ENCODE results near the gene NBDY.
"Not testable (repeated sequence)": the region's sequence is repeated elsewhere in the genome, so short reads cannot be mapped to it uniquely, and the experiment has no call there.

The NBDY gene

DNA sequence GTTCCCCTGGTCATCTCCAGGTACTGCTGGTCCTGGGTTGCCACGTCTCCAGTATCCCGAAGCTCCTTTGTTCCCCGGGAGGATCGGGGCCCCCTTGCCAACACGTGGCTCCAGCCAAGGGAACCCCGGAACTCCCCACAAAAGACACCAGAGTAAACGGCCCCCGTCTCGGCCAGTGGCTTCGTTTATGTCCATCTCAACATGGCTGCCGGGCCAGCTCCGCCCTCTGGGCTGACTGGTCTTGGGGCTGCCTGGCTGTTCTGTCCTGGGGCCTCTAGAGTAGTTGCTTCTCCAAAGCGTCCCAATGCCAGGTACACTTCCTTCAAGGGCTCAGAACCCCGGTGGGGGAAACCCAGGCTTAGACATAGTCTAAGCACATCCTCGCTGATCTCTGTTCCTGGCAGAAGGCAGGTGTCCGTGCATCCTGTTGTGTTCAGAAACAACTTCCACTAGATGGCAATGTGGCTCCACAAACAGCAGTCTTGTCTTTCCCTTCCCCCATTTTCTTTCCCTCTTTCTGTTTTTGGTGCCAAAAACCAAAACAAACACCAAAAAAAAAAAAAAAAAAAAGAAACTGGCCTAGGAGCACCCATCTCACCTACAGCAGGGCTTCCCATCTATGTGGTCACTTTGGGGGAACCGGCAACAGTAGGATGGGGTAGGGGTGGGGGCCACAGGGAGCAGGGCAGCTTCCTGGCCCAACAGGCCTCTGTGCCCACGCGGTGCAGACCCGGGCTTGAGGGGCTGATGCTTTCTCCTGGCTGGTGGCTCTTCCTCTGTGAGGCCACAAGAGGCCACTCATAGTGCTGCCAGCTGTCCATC lies 35.3 kb downstream of the NBDY start:
- peak; percentile 91 for DNase-seq (ENCODE audit: low spot score)

DNA sequence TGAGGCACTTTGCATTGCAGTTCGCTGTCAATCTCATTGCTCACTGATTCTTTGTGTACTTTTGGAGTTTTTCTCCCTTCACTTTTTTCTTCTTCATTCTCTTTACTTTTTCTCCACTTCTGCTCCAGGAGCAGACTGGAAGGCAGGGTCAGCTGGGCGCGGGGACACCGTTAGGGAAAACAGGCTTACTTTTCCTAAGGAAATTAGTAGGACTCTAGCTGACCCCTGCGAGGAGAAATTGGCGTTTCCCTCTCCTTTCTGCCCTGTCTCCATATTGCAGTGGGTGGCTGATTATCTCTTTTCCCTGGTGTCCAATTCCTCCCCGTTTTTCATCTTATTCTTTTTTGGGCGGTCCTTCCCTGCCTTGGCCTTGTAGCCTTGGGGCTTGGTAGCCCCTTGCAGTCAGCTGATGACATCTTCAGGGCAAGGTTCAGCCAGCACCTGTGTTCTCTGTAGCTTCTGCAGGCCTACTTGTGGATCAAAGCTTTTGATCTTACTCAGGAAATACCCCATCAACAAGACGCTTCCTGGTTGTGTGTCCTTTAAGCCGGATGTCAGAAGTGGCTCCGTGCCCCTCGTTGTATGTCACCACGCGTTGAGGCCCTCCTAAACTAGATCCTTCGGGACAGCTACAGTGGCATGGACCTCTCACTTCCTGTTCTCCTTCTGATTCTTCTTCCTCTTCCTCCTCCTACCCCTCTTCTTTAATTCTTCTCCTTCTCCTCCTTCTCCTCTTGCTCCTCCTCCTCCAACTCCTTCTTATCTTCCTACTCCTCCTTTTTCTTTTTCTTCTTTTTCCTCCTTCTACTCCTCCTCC lies 36.1 kb downstream of the NBDY start:
- DNase-seq (ENCODE audit: low spot score), result peak; percentile 52

DNA sequence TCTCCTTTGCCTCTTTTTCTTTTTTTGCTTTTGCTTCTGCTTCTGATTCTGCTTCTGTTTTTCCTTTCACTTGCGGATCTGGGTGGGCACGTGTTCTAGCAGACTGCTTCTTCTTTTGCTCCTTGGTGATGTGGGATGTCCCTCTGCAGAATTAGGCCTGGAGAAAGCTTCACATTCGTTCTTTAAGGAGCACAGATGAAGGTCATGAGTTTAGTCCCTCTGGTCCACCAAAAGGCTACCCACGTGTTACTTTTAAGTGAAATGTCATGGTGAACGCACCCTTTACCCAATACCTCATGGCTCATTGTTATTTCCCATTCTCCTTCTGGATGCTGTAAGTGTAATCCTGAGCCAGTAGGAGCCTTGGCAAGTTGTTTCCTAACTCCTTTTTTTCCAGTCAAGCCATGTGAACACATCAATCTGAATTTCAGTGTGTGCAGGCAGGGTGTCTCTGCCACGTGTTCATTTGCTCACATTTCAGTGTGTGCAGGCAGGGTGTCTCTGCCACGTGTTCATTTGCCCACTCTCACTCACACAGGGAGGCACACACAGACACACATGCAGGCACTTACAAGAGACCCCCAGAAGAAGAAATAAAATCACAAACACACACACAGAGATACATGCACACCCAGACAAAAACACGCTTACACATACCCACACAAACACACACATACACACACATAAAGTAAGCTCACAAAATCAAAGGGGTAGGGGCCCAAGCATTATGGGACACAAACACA lies 36.9 kb downstream of the NBDY start:
- DNase-seq (ENCODE audit: low spot score), result no peak

DNA sequence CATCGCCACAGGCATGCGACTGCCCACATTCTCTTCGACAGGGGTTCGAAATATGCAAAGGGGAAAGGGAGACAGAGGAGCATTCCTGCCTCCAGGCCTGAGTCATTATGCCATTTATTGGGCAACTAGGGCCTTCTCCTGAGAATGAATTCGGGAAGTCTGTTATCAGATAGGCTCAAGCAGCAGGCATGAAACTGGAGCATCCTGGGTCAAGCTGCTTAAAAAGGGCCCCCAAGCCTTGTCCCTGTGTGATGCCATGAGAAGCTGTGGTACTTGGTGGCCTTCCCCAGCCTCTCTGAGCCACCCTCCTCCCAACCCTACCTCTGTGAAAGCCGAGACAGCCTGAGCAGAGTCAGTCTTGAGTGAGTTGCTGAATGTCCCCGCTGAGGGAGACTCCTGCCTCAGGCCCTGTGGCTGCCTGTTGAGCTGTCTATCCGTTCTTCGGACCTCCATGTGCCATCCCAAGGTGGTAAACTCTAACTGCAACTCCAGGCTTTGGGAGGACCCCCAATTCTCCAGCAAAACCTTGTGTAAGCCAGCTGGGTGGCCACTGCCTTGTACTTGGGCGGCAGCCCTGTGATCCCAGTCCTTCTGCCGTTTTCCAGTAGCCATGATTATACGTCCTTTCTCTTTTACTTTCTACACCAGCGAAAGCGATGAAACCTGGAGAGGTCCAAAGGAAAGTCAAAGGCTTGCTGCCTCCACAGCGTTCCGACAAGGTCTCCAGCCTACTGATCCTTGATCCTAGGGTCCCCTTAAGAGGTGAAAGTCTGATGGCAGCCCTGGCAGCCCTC lies 37.7 kb downstream of the NBDY start:
- no peak for DNase-seq (ENCODE audit: low spot score)

DNA sequence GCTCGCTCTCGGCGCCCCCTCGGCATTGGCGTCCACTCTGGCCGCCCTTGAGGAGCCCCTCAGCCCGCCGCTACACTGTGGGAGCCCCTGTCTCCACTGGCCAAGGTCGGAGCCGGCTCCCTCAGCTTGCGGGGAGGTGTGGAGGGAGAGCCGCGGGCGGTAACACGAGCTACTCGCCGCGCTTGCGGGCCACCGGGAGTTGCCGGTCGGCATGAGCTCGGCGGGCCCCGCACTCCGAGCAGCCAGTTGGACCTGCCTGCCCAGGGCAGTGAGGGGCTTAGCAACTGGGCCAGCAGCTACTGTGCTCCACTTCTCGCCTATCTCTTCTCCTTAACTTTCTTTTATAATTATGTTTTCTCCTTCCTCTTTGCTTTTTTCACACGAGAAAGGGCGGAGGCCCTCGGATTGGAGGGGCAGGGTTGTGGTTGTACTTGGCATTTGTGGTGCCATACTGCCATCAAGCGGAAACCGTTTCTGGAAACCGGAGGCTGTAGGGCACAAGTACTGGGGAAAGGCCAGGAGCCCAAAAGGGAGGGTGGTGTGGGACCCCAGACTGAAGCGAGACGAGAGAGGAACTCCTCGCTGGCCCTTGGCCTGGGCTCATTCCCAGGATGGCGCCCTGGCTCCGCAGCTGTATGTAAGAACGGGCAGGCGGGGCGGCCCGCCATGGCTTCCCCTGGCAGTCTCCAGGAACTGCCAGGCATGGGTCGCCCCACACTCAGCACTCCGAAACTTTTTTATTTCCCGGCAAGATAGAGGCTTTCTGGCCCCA lies 38.5 kb downstream of the NBDY start:
- peak; percentile 46 for DNase-seq (ENCODE audit: low spot score)

DNA sequence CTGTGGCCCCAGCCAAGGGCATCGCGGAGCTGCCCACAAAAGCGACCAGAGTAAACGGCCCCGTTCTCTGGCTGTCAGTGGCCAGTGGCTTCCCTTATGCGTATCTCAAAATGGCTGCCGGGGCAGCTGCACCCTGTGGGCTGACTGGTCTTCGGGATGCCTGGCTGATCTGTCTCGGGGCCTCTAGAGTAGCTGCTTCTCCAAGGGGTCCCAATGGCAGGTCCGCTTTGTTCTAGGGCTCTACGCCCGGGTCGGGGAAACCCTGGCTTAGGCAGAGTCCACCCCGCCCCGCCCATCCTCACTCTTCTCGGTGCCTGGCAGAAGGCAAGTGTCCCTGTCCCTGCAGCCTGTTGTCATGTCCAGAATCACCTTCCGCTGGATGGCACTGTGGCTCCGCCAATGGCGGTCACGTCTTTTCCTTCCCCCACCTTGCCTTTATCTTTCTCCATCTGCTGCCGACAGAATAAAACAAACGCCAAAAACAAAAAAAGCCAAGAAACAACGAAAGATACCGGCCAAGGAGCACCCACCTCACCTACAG lies 39.1 kb downstream of the NBDY start:
- DNase-seq (ENCODE audit: low spot score), result not testable (repeated sequence)

DNA sequence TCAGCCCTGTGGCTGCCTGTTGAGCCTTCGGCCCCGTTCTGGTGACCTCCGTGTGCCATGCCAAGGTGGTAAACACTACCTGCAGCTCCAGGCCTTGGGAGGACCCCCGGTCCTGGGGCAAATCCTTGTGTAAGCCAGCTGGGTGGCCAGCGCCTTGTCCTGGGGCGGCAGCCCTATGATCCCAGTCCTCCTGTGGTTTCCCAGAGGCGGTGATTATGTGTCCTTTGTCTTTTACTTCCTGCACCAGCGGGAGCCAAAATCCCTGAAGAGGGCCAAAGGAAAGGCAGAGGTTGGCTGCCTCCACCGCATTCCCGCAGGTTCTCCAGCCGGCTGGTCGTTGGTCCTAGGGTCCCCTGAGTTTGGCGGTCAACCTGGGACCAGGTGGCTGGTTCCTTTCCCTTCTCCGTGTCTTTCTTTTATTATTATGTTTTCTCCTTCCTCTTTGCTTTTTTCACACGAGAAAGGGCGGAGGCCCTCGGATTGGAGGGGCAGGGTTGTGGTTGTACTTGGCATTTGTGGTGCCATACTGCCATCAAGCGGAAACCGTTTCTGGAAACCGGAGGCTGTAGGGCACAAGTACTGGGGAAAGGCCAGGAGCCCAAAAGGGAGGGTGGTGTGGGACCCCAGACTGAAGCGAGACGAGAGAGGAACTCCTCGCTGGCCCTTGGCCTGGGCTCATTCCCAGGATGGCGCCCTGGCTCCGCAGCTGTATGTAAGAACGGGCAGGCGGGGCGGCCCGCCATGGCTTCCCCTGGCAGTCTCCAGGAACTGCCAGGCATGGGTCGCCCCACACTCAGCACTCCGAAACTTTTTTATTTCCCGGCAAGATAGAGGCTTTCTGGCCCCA lies 43.9 kb downstream of the NBDY start:
- not testable (repeated sequence) for DNase-seq (ENCODE audit: low spot score)

DNA sequence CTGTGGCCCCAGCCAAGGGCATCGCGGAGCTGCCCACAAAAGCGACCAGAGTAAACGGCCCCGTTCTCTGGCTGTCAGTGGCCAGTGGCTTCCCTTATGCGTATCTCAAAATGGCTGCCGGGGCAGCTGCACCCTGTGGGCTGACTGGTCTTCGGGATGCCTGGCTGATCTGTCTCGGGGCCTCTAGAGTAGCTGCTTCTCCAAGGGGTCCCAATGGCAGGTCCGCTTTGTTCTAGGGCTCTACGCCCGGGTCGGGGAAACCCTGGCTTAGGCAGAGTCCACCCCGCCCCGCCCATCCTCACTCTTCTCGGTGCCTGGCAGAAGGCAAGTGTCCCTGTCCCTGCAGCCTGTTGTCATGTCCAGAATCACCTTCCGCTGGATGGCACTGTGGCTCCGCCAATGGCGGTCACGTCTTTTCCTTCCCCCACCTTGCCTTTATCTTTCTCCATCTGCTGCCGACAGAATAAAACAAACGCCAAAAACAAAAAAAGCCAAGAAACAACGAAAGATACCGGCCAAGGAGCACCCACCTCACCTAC lies 44.5 kb downstream of the NBDY start:
- DNase-seq (ENCODE audit: low spot score), result not testable (repeated sequence)

DNA sequence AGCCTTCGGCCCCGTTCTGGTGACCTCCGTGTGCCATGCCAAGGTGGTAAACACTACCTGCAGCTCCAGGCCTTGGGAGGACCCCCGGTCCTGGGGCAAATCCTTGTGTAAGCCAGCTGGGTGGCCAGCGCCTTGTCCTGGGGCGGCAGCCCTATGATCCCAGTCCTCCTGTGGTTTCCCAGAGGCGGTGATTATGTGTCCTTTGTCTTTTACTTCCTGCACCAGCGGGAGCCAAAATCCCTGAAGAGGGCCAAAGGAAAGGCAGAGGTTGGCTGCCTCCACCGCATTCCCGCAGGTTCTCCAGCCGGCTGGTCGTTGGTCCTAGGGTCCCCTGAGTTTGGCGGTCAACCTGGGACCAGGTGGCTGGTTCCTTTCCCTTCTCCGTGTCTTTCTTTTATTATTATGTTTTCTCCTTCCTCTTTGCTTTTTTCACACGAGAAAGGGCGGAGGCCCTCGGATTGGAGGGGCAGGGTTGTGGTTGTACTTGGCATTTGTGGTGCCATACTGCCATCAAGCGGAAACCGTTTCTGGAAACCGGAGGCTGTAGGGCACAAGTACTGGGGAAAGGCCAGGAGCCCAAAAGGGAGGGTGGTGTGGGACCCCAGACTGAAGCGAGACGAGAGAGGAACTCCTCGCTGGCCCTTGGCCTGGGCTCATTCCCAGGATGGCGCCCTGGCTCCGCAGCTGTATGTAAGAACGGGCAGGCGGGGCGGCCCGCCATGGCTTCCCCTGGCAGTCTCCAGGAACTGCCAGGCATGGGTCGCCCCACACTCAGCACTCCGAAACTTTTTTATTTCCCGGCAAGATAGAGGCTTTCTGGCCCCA lies 49.3 kb downstream of the NBDY start:
- DNase-seq (ENCODE audit: low spot score), result not testable (repeated sequence)

DNA sequence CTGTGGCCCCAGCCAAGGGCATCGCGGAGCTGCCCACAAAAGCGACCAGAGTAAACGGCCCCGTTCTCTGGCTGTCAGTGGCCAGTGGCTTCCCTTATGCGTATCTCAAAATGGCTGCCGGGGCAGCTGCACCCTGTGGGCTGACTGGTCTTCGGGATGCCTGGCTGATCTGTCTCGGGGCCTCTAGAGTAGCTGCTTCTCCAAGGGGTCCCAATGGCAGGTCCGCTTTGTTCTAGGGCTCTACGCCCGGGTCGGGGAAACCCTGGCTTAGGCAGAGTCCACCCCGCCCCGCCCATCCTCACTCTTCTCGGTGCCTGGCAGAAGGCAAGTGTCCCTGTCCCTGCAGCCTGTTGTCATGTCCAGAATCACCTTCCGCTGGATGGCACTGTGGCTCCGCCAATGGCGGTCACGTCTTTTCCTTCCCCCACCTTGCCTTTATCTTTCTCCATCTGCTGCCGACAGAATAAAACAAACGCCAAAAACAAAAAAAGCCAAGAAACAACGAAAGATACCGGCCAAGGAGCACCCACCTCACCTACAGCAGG lies 50.0 kb downstream of the NBDY start:
- not testable (repeated sequence) for DNase-seq (ENCODE audit: low spot score)

DNA sequence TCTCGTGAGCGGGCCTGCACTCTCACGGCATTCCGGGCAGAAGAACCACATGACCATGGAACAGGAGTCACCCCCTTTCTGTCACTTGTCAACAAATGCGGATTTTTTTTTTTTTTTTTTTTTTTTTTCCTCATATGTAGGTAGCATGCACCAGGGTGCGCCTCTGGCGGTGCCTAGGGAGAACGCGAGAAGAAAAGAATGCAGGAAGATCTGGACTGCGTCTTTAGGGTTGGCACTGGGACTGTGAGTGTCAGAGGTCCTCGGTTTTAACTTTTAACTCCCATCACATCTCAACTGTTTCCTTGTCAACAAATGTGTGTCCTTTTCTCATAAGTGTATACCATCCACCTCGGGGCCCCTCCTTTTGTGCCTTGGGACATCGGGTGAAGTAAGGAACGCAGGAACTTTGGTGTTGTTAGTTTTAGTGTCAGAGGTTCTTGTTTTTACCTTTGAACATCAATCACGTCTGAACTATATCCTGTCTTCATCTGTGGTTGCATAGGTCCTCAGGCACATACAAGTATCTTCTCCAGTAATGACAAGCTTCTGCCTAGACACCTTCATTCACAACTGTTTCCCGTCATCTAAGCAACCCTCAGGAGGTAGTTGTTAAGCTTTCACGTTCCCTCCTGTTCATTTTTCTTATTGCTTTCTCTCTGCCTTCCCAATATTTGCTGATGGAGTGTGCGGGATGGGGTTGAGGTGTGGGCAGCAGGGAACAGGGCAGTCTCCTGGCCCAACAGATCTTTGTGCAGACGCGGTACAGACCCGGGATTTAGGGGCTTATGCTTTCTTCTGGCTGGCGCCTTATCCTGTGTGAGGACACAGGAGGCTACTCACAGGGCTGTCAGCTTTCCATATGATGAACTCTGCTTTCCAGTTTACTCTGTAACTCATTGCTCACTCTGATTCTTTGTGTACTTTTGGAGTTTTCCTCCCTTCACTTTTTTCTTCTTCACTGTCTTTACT lies 51.9 kb downstream of the NBDY start:
- peak; percentile 41 for DNase-seq (ENCODE audit: low spot score)

DNA sequence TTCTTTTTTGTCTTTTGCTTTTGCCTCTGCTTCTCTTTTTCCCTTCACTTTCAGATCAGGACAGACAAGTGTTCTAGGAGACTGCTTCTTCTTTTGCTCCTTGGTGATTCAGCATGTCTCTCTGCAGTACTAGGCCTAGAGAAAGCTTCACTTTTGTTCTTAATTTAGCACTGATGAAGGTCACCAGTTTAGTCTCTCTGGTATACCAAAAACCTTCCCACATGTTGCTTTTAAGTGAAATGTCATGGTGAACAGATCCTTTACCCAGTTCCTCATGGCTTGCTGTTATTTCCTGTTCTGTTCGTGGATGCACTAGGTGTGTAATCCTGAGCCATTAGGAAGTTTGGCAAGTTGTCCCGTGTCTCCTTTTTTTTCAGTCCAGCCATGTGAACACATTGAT lies 53.3 kb downstream of the NBDY start:
- no peak for DNase-seq (ENCODE audit: low spot score)

DNA sequence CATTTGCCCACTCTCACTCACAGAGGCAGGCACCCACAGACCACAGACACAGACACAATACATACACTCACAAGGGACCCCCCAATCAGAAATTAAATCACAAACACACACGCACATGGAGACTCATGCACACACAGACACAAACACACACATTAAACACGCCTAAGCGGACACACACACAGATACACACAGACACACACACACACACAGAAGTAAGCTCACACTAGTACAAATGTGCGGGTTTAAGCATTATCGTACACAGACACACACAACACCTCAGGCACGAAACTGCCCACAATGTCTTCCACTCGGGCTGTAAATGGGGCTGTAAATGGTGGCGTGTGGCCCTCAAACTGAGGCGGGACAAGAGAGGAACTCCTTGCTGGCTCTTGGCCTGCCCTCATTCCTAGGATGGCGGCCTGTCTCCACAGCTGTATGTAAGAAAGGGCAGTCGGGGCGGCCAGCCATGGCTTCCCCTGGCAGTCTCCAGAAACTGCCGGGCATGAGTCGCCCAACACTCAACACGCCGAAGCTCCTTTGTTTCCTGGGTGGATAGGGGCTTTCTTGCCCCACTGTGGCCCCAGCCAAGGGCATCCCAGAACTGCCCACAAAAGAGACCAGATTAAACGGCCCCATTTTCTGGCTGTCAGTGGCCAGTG lies 53.9 kb downstream of the NBDY start:
- no peak for DNase-seq (ENCODE audit: low spot score)

DNA sequence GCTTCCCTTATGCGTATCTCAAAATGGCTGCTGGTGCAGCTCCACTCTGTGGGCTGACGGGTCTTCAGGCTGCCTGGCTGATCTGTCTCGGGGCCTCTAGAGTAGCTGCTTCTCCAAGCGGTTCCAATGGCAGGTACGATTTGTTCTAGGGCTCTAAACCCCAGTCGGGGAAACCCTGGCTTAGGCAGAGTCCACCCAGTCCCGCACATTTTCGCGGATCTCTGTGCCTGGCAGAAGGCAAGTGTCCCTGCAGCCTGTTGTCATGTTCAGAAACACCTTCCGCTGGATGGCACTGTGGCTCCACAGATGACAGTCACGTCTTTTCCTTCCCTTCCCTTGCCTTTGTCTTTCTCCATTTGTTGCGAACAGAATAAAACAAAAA lies 54.4 kb downstream of the NBDY start:
- peak; percentile 81 for DNase-seq (ENCODE audit: low spot score)

DNA sequence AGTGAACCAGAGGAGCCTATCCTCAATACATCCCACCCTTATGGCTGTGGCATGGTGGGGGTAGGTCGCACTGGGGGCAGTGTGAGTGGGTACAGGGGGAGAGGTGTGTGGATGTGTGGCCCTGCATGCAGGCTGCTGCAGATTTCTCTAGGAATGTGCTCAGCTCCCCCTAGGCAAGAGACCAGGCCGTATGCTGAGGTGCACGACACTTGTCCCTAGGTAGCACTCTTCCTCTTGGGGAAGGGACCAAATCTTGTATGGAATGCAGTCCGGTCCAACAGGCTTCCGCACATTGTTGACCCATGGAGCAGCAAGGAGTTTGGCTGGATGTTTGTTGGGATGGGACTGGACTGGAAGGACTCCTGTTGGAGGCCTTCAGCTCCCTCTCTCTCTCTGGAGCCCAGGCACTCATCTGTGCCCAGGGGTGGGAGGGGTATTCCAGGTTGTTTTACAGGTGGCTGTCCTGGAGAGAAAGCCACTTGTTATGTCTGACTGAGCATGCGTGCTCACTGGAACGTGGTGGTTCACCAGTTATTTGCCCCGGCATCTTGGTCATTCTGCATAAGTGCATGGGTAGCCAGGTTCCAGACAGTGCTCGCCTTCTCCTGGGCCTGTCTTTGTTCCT lies 55.1 kb downstream of the NBDY start:
- no peak for DNase-seq (ENCODE audit: low spot score)

DNA sequence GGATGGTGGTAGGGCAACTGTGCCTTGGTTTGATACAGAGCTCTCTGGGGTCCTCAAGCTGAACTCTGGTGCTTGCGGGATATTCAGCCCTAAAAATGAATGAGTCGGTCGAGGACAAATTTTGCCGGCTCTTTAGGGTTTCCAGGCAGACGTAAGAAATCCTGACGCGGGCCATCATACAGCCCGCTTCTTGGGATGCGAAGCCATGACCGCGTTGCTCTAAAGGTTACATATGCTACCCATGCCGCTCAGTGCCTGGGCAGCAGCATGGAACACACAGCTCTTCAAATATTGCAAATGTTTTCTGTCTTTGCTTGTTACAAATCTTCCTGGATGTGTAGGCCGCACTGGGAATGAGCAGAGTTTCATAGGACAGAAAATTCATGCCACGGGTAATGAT lies 55.6 kb downstream of the NBDY start:
- no peak for DNase-seq (ENCODE audit: low spot score)
